Endothelial cell of umbilical vein (primary cell): ENCODE results near the gene TRAF3IP1. TPM values are rescaled to one million over a fixed set of nuclear protein-coding genes. Genes with fewer than 3 reads are reported as not detected.

Source experiments
- BruUV-seq: library from RNA; stranded (reverse); fragments of 400-500 nt; replicated peaks from 2 replicates; lab custom pipeline; 2021; lab: Mats Ljungman, UMichigan
- CTCF ChIA-PET: fragments of 300-600, 350-600 bp; sonication (Branson Sonifier 250); formaldehyde crosslinking; loops from one replicate; lab custom pipeline; 2021; ENCODE audit warnings: antibody characterized with exemption, inconsistent platforms; lab: Charles Lee
- POLR2A ChIA-PET: fragments of 300-600, 350-600 bp; sonication (Branson Sonifier 250); formaldehyde crosslinking; loops from one replicate; lab custom pipeline; 2021; ENCODE audit warnings: antibody characterized with exemption, inconsistent platforms; lab: Charles Lee
- DNase-seq: peaks from one replicate; pipeline ENCODE4 v3.0.0-alpha.2; 2011; ENCODE audit warnings: low read depth, low spot score
- FAIRE-seq: peaks from 2 replicates; lab custom pipeline; 2011; peaks lifted over from hg19 to GRCh38; lab: Jason Lieb, UNC
- H2AFZ ChIP-seq: 2 replicates; pipeline ENCODE4 v1.6.0; 2012; ENCODE audit warnings: low read depth, low read length, control low read depth, inconsistent platforms
- H3K27ac ChIP-seq: 2 replicates; pipeline ENCODE4 v1.5.1; 2011; ENCODE audit warnings: low read depth, mild to moderate bottlenecking, control low read depth, low read length, moderate library complexity; ENCODE audit not compliant: insufficient read depth
- H3K27me3 ChIP-seq, 2 experiments: 2 replicates each; pipeline versions ENCODE4 v1.6.0 to v1.6.1; 2011; ENCODE audit warnings: low read length in 2 of 2, mixed read lengths in 1 of 2; ENCODE audit not compliant: control insufficient read depth in 2 of 2, insufficient read depth in 2 of 2
- H3K36me3 ChIP-seq, 2 experiments: 2 replicates in 1 of 2; 3 replicates in 1 of 2; pipeline ENCODE4 v1.5.1; 2011; ENCODE audit warnings: low read length in 2 of 2, mild to moderate bottlenecking in 1 of 2, moderate library complexity in 1 of 2; ENCODE audit not compliant: control insufficient read depth in 2 of 2, insufficient read depth in 2 of 2; ENCODE audit errors: extremely low read depth in 1 of 2
- H3K4me1 ChIP-seq: 3 replicates; pipeline ENCODE4 v1.5.1; 2011; ENCODE audit warnings: mild to moderate bottlenecking, low read length; ENCODE audit not compliant: control insufficient read depth, insufficient read depth; ENCODE audit errors: extremely low read depth
- H3K4me2 ChIP-seq: 2 replicates; pipeline ENCODE4 v1.6.1; 2011; ENCODE audit warnings: low read length, control low read depth, mixed read lengths; ENCODE audit not compliant: insufficient read depth
- H3K4me3 ChIP-seq, 3 experiments: fragments of 200-600 bp in 1 of 3; sonication (generic), shearing (Covaris generic) in 1 of 3; replicated peaks in 1 of 3; 2 replicates each; pipeline ENCODE4 v1.5.1; 2011 to 2016; ENCODE audit warnings: control low read depth in 3 of 3, low read length in 3 of 3, mild to moderate bottlenecking in 2 of 3, inconsistent platforms in 1 of 3, low read depth in 1 of 3, moderate library complexity in 1 of 3; ENCODE audit not compliant: insufficient read depth in 1 of 3
- H3K79me2 ChIP-seq: 2 replicates; pipeline ENCODE4 v1.6.0; 2012; ENCODE audit warnings: low read length, inconsistent platforms; ENCODE audit not compliant: control insufficient read depth, insufficient read depth
- H3K9ac ChIP-seq: replicated peaks from 2 replicates; pipeline ENCODE3; 2011; ENCODE audit warnings: low read length, control low read depth; ENCODE audit not compliant: insufficient read depth; ENCODE audit errors: extremely low read depth
- H3K9me1 ChIP-seq: replicated peaks from 3 replicates; pipeline ENCODE4 v1.6.0; 2011; ENCODE audit warnings: mild to moderate bottlenecking, low read length; ENCODE audit not compliant: control insufficient read depth, insufficient read depth; ENCODE audit errors: extremely low read depth
- H3K9me3 ChIP-seq: replicated peaks from 2 replicates; pipeline ENCODE4 v1.5.1; 2012; ENCODE audit warnings: low read length, inconsistent platforms; ENCODE audit not compliant: control insufficient read depth, insufficient read depth
- H4K20me1 ChIP-seq: replicated peaks from 2 replicates; pipeline ENCODE3; 2011; ENCODE audit warnings: mild to moderate bottlenecking, low read length; ENCODE audit not compliant: control insufficient read depth, insufficient read depth; ENCODE audit errors: extremely low read depth
- CTCF ChIP-seq, 2 donors: IDR thresholded peaks; 1 replicate in 1 of 2; 2 replicates in 1 of 2; pipeline ENCODE4 v1.5.1; 2011; ENCODE audit warnings: low read length in 2 of 2, mild to moderate bottlenecking in 2 of 2, moderate library complexity in 2 of 2, control low read depth in 1 of 2, inconsistent platforms in 1 of 2, low read depth in 1 of 2; ENCODE audit not compliant: insufficient read depth in 1 of 2; ENCODE audit errors: extremely low read depth in 1 of 2
- EZH2 ChIP-seq: IDR thresholded peaks from 2 replicates; pipeline ENCODE4 v1.6.1; 2012; ENCODE audit warnings: borderline replicate concordance, low read depth, mild to moderate bottlenecking, moderate library complexity, low read length, inconsistent platforms; ENCODE audit not compliant: severe bottlenecking
- FOS ChIP-seq: IDR thresholded peaks from 2 replicates; pipeline ENCODE4 v1.6.1; 2011; ENCODE audit warnings: mild to moderate bottlenecking, low read length, moderate library complexity, borderline replicate concordance; ENCODE audit not compliant: insufficient read depth
- GATA2 ChIP-seq: IDR thresholded peaks from 2 replicates; pipeline ENCODE4 v1.7.0; 2011; ENCODE audit warnings: low read depth, mild to moderate bottlenecking, moderate library complexity, mixed read lengths, low read length; ENCODE audit not compliant: insufficient read length, insufficient read depth
- JUN ChIP-seq: IDR thresholded peaks from 2 replicates; pipeline ENCODE4 v1.6.1; 2011; ENCODE audit warnings: borderline replicate concordance, low read depth; ENCODE audit not compliant: insufficient read length, insufficient read depth
- MAX ChIP-seq: IDR thresholded peaks from 2 replicates; pipeline ENCODE4 v1.6.1; 2011; ENCODE audit not compliant: insufficient read depth, insufficient read length
- MYC ChIP-seq: IDR thresholded peaks from one replicate; pipeline ENCODE4 v1.6.1; 2011; ENCODE audit warnings: mild to moderate bottlenecking, low read depth, low read length
- POLR2A ChIP-seq: IDR thresholded peaks from 2 replicates; pipeline ENCODE4 v1.6.1; 2012; ENCODE audit warnings: low read depth, mild to moderate bottlenecking, control low read depth, low read length
- POLR2AphosphoS5 ChIP-seq: IDR thresholded peaks from 2 replicates; pipeline ENCODE4 v1.6.1; 2012; ENCODE audit warnings: low read depth, mild to moderate bottlenecking, control low read depth, low read length, moderate library complexity; ENCODE audit not compliant: insufficient read depth
- dilution Hi-C: fragments of 300-500 bp; cut with MboI; formaldehyde crosslinking; loops from one replicate; pipeline ENCODE4 v1.15.0; 2019; ENCODE audit warnings: low sequenced_read_pairs; ENCODE audit not compliant: extremely low pct_ligation_motif_present
- intact Hi-C: fragments of 100-400 bp; cut with micrococcal nuclease; formaldehyde crosslinking; loops from one replicate; pipeline ENCODE4 v1.10.0; 2022
- polyA plus RNA-seq, 4 experiments: library from polyadenylated mRNA; depleted of rRNA in 3 of 4; stranded (reverse) in 3 of 4; unstranded in 1 of 4; fragments of >200 nt; gene quantifications; 2 replicates each; pipeline versions ENCODE4 v1.2.1 to v1.2.3, GENCODE V29; 2011 to 2012; ENCODE audit warnings: missing spikeins in 1 of 4
- total RNA-seq: library from RNA; stranded (reverse); gene quantifications from 2 replicates; pipeline ENCODE4 v1.2.3, GENCODE V29; 2021

The TRAF3IP1 gene
- total and polyA plus RNA-seq, 2 donors (not counting 3 experiments of a cell fraction or from before 2014, with no cell fraction given), result 3.4 to 15.9 TPM

- Histone ChIP-seq H3K4me3 (no peak overlapping the region), H4K20me1 (no peaks in the 10 kb centered on the region), H3K36me3 (peaks cover 0 to 2% of the 10 kb centered on the region in 2 experiments), H3K27me3 (no peaks in the 10 kb centered on the region), H3K79me2 (no peaks in the 10 kb centered on the region), H3K4me1 (no peaks in the 10 kb centered on the region), H3K9me1 (no peaks in the 10 kb centered on the region), H3K4me2 (no peak overlapping the region), H3K27ac (no peak overlapping the region), H2AFZ (no peak overlapping the region), H3K9me3 (no peaks in the 10 kb centered on the region), H3K9ac (no peak overlapping the region)
- no TSS peak for BruUV-seq
- ChIA-PET CTCF (interaction anchor here (1.9 kb wide), 1 partner anchor 25 kb away, joined by 4 read pairs; no protein-coding TSS in a partner anchor), POLR2A (no interaction called here)
- TF ChIP-seq GATA2 (no peak), JUN (no peak), MAX (no peak)
- DNase-seq, result no peak
- dilution Hi-C loops, result no loop called here
- FAIRE-seq, result no peak
- intact Hi-C loops, result no loop called here
Observed at GRCh38 chr2:238345297-238345968, 25.1 kb downstream of the TRAF3IP1 start.

- intact Hi-C loops (no loop called here), dilution Hi-C loops (no loop called here)
- Histone ChIP-seq H3K4me2 (no peak overlapping the region), H3K9me3 (no peaks in the 10 kb centered on the region), H2AFZ (no peak overlapping the region), H3K9ac (no peak overlapping the region), H3K27me3 (no peaks in the 10 kb centered on the region), H3K79me2 (no peaks in the 10 kb centered on the region), H3K27ac (no peak overlapping the region), H3K4me1 (no peaks in the 10 kb centered on the region), H3K4me3 (no peak overlapping the region), H4K20me1 (no peaks in the 10 kb centered on the region), H3K9me1 (no peaks in the 10 kb centered on the region), H3K36me3 (peaks cover 0 to 4% of the 10 kb centered on the region in 2 experiments)
- ChIA-PET CTCF (interaction anchor here (1.9 kb wide), 1 partner anchor 24 kb away, joined by 4 read pairs; no protein-coding TSS in a partner anchor), POLR2A (no interaction called here)
- no TSS peak for BruUV-seq
- DNase-seq (no peak), FAIRE-seq (no peak)
- TF ChIP-seq FOS (no peak), EZH2 (no peak), POLR2A (no peak), CTCF (IDR thresholded peaks at IDR 0.05; ENCODE audit: extremely low read depth in 1 of 2, insufficient read depth in 1 of 2, low read depth in 1 of 2, low read length in 2 of 2) (no peak), GATA2 (no peak), MAX (no peak), MYC (no peak), JUN (no peak), POLR2AphosphoS5 (no peak)
Observed at GRCh38 chr2:238346544-238346943, 26.2 kb downstream of the TRAF3IP1 start.
